GM23338 (cell line): ENCODE measurements around the gene LMAN1L. TPM values are rescaled to one million over a fixed set of nuclear protein-coding genes. Genes with fewer than 3 reads are reported as not detected.

Experiments
- ATAC-seq: fragments of 200-7000 bp; cut with Tn5 transposase; 3 replicates; pipeline ENCODE4 v1.9.1; 2020
- DNase-seq: peaks from one replicate; pipeline ENCODE4 v3.0.0-alpha.2; 2015; ENCODE audit warnings: low spot score
- H2AFZ ChIP-seq: fragments of 200-600 bp; sonication (generic); 2 replicates; pipeline ENCODE4 v1.8.0; 2016; ENCODE audit warnings: antibody characterized with exemption, mild to moderate bottlenecking, moderate library complexity
- H3F3A ChIP-seq: fragments of 200-600 bp; sonication (generic); replicated peaks from 2 replicates; pipeline ENCODE4 v1.8.0; 2017; ENCODE audit warnings: antibody characterized with exemption, mixed run types, low read depth
- H3K27ac ChIP-seq: fragments of 200-600 bp; sonication (generic); 2 replicates; pipeline ENCODE4 v1.6.1; 2016; ENCODE audit warnings: low read depth
- H3K27me3 ChIP-seq: fragments of 200-600 bp; sonication (generic); 2 replicates; pipeline ENCODE4 v1.8.0; 2016; ENCODE audit warnings: mild to moderate bottlenecking, mixed run types, moderate library complexity; ENCODE audit not compliant: insufficient read depth
- H3K36me3 ChIP-seq: fragments of 200-600 bp; sonication (generic); 2 replicates; pipeline ENCODE4 v1.8.0; 2016; ENCODE audit warnings: mild to moderate bottlenecking; ENCODE audit not compliant: insufficient read depth
- H3K4me1 ChIP-seq: fragments of 200-600 bp; sonication (generic); 2 replicates; pipeline ENCODE4 v1.8.0; 2016; ENCODE audit warnings: mild to moderate bottlenecking, moderate library complexity; ENCODE audit not compliant: insufficient read depth
- H3K4me2 ChIP-seq: fragments of 200-600 bp; sonication (generic); 2 replicates; pipeline ENCODE4 v1.7.1; 2017; ENCODE audit warnings: mixed run types
- H3K4me3 ChIP-seq: fragments of 200-600 bp; sonication (generic); 2 replicates; pipeline ENCODE4 v1.6.1; 2016; ENCODE audit warnings: mixed run types
- H3K79me2 ChIP-seq: fragments of 200-600 bp; sonication (generic); replicated peaks from 2 replicates; pipeline ENCODE4 v1.8.0; 2017; ENCODE audit warnings: mild to moderate bottlenecking; ENCODE audit not compliant: insufficient read depth
- H3K9me2 ChIP-seq: fragments of 200-600 bp; sonication (generic); 2 replicates; pipeline ENCODE4 v1.8.0; 2017; ENCODE audit not compliant: insufficient read depth
- H4K20me1 ChIP-seq: fragments of 200-600 bp; sonication (generic); replicated peaks from 2 replicates; pipeline ENCODE4 v1.8.0; 2017; ENCODE audit warnings: mild to moderate bottlenecking; ENCODE audit not compliant: insufficient read depth
- H3K27ac Mint-ChIP-seq: 2 replicates; pipeline ENCODE4 v1.8.0; 2020; ENCODE audit warnings: inconsistent platforms, mild to moderate bottlenecking, moderate library complexity, mixed read lengths
- H3K27me3 Mint-ChIP-seq: 3 replicates; pipeline ENCODE4 v1.8.0; 2022; ENCODE audit warnings: low read depth, mild to moderate bottlenecking, moderate library complexity, mixed read lengths, inconsistent platforms; ENCODE audit not compliant: insufficient read depth, poor library complexity
- H3K36me3 Mint-ChIP-seq: 3 replicates; pipeline ENCODE4 v1.8.0; 2021; ENCODE audit warnings: low read depth, mild to moderate bottlenecking, inconsistent platforms, moderate library complexity, mixed read lengths
- H3K4me1 Mint-ChIP-seq: 3 replicates; pipeline ENCODE4 v1.8.0; 2020; ENCODE audit warnings: mild to moderate bottlenecking, inconsistent platforms, mixed read lengths
- H3K4me3 Mint-ChIP-seq: 3 replicates; pipeline ENCODE4 v1.8.0; 2021; ENCODE audit warnings: moderate library complexity, mild to moderate bottlenecking, inconsistent platforms, mixed read lengths
- H3K9me3 Mint-ChIP-seq: 3 replicates; pipeline ENCODE4 v1.8.0; 2020; ENCODE audit warnings: moderate library complexity, mild to moderate bottlenecking, inconsistent platforms, mixed read lengths
- CTCF ChIP-seq, 2 experiments: fragments of 200-600 bp in 1 of 2; sonication (generic) in 1 of 2; conservative IDR thresholded peaks; 2 replicates each; pipeline versions ENCODE4 v1.5.1 to v1.6.1; 2016 to 2017; ENCODE audit warnings: antibody characterized with exemption in 2 of 2, low read depth in 2 of 2, mild to moderate bottlenecking in 2 of 2, moderate library complexity in 1 of 2
- ETS1 ChIP-seq: IDR thresholded peaks from 2 replicates; pipeline ENCODE4 v1.6.1; 2016; ENCODE audit warnings: antibody characterized with exemption
- JUNB ChIP-seq: IDR thresholded peaks from one replicate; pipeline ENCODE4 v1.6.1; 2016; ENCODE audit warnings: antibody characterized with exemption; ENCODE audit not compliant: unreplicated experiment
- POLR2AphosphoS5 ChIP-seq: IDR thresholded peaks from 2 replicates; pipeline ENCODE4 v1.6.1; 2016; ENCODE audit warnings: antibody characterized with exemption, low read depth
- ZNF462 ChIP-seq: fragments of 250-450 bp; sonication (Bioruptor Pico); IDR thresholded peaks from 2 replicates; pipeline ENCODE4 v1.5.0; 2020; ENCODE audit warnings: mild to moderate bottlenecking, moderate library complexity
- polyA plus RNA-seq: library from polyadenylated mRNA; unstranded; fragments of >200 nt; fragmentation: Nextera tagmentation; extraction: Ambion mirVana; gene quantifications from 2 replicates; pipeline ENCODE4 v1.2.1, GENCODE V29; 2016
- total RNA-seq: library from RNA; depleted of rRNA; stranded (reverse); fragments of >200 nt; shearing (Covaris generic); gene quantifications from 2 replicates; pipeline ENCODE4 v1.2.3, GENCODE V29; 2014

The LMAN1L gene
- total and polyA plus RNA-seq, 2 experiments from 2014 or later, result not detected

- TF ChIP-seq CTCF (conservative IDR thresholded peaks at IDR 0.05; ENCODE audit: low read depth in 2 of 2), result no peak
- TF ChIP-seq JUNB, result no peak
- no peak for TF ChIP-seq ZNF462 (CRISPR knock-in tag)
Measured at GRCh38 chr15:74807282-74807681, 5.4 kb upstream of the LMAN1L start (continued).

GRCh38 chr15:74808078-74808839 lies 4.4 kb upstream of the LMAN1L start:
- Mint-ChIP-seq H3K4me3 (no peak overlapping the region), H3K9me3 (no peaks in the 10 kb centered on the region), H3K36me3 (peaks cover 6% of the 10 kb centered on the region), H3K27ac (peak overlapping the region; percentile 61; the same call in 1 of the 2 replicates), H3K27me3 (peaks cover 3% of the 10 kb centered on the region), H3K4me1 (peaks cover 12% of the 10 kb centered on the region; the same call in 2 of the 3 replicates)
- Histone ChIP-seq H3K4me3 (no peak overlapping the region), H2AFZ (no peak overlapping the region), H3K79me2 (no peaks in the 10 kb centered on the region), H3K27ac (no peak overlapping the region), H3K4me2 (no peak overlapping the region), H4K20me1 (no peaks in the 10 kb centered on the region), H3K36me3 (no peaks in the 10 kb centered on the region), H3F3A (no peaks in the 10 kb centered on the region), H3K4me1 (peaks cover 3% of the 10 kb centered on the region; the same call in 1 of the 2 replicates), H3K9me2 (no peaks in the 10 kb centered on the region), H3K27me3 (no peaks in the 10 kb centered on the region)
- DNase-seq, result no peak
- no peak; the same call in 1 of the 3 replicates for ATAC-seq
- TF ChIP-seq POLR2AphosphoS5 (no peak), ETS1 (no peak), ZNF462 (CRISPR knock-in tag) (no peak)
